ENCODE data around the gene LDB3.

LDB3 gene

DNA sequence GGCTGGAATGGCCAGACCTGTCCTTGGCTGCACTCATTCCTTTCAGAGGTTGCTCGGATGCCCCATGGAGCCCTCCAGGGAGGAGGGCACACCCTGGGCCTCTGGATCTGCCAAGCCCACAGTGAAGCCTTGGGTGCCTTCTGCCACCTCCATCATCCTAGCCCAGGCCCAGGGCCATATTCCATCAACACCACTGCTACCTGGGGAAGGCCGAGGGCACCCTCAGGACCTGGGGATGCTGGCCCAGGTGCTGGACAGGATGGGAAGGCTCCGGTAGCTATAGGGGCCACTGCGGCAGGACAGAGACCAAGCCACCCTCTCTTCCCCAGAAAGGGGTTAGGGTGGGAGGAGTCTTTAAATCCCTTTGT lies 13.2 kb upstream of the LDB3 start:
- no peak for DNase-seq (ENCODE audit: low read depth)
- H3K4me3 ChIP-seq (ENCODE audit: low read length): no peak overlapping the region
- TF ChIP-seq, protein P1, sequence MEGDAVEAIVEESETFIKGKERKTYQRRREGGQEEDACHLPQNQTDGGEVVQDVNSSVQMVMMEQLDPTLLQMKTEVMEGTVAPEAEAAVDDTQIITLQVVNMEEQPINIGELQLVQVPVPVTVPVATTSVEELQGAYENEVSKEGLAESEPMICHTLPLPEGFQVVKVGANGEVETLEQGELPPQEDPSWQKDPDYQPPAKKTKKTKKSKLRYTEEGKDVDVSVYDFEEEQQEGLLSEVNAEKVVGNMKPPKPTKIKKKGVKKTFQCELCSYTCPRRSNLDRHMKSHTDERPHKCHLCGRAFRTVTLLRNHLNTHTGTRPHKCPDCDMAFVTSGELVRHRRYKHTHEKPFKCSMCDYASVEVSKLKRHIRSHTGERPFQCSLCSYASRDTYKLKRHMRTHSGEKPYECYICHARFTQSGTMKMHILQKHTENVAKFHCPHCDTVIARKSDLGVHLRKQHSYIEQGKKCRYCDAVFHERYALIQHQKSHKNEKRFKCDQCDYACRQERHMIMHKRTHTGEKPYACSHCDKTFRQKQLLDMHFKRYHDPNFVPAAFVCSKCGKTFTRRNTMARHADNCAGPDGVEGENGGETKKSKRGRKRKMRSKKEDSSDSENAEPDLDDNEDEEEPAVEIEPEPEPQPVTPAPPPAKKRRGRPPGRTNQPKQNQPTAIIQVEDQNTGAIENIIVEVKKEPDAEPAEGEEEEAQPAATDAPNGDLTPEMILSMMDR (IDR thresholded peaks at IDR 0.05; ENCODE audit: insufficient read depth, low read depth, low read length, missing control alignments): no peak

DNA sequence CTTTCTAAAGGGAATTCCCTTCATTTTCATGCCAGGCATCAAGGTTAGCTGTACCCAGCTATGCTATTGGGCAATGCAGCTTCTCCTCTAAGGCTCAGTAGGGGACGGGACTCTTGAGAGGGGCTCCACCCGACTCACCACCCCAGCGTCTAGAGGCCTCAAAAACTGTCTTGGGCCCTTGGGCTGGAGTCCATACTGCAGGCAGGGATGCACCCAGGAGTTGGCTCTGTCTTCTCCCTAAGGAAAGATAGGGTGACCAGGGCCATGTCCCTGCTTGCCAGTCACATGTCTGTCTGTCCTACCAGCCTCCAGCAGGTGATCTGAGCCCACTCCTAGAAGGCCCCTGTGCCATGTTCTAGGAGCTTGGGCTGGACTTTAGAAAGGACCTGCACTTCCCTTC lies 12.7 kb upstream of the LDB3 start:
- TF ChIP-seq, protein P1 (IDR thresholded peaks at IDR 0.05; ENCODE audit: insufficient read depth, low read depth, low read length, missing control alignments): no peak
- no peak overlapping the region for H3K4me3 ChIP-seq (ENCODE audit: low read length)
- no peak for DNase-seq (ENCODE audit: low read depth)

DNA sequence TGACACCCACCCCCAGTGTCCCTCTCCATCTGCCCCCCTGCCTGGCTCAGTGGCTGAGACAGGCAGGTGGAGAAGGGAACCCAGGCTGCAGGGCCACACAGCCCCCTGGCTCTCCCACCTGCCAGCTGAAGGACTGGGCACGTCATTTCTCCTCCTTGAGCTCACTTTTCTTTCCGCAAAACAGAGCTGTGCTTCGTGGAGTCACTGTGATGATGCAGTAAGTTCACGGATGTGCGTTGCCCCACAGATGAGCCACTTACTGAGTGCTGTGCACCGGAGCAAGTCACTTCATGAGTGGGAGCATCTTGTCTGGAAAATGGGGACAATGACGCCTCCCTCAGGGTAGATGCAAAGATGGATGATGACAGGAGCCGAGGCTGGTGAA lies 11.3 kb upstream of the LDB3 start:
- no peak for DNase-seq (ENCODE audit: low read depth)
- H3K4me3 ChIP-seq (ENCODE audit: low read length): no peak overlapping the region
- TF ChIP-seq, protein P1 (IDR thresholded peaks at IDR 0.05; ENCODE audit: insufficient read depth, low read depth, low read length, missing control alignments): no peak

DNA sequence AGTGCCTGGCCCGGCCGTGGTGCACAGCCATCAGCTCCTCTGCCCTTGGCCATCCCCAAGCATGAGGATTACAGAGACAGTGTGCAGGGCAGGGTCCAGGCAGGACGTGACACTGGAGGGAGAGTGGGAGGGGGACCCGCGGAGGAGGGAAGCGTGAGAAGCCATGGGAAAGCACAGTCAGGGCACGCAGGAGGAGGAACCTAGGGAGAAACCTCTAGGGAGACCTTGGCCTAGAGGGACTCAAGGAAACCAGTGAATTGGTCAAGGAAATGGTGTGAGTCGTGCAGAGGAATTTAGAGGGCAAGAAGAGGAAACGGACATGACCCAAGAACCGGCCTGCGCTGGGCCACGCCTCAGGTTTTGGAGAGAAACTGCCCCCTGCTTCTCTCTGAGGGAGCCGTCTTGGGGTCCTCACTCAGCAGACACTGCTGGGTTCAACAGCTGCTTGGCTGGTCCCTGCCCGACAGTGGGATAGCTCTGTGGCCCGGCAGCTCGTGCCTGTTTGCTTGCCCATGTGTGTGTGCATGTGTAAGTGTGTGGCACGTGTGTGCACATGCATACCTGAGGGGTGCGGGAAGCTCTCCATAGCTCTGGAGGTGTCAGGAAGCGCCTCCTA lies 10.8 kb upstream of the LDB3 start:
- DNase-seq (ENCODE audit: low read depth): no peak
- TF ChIP-seq, protein P1 (IDR thresholded peaks at IDR 0.05; ENCODE audit: insufficient read depth, low read depth, low read length, missing control alignments): no peak
- H3K4me3 ChIP-seq (ENCODE audit: low read length): no peak overlapping the region

DNA sequence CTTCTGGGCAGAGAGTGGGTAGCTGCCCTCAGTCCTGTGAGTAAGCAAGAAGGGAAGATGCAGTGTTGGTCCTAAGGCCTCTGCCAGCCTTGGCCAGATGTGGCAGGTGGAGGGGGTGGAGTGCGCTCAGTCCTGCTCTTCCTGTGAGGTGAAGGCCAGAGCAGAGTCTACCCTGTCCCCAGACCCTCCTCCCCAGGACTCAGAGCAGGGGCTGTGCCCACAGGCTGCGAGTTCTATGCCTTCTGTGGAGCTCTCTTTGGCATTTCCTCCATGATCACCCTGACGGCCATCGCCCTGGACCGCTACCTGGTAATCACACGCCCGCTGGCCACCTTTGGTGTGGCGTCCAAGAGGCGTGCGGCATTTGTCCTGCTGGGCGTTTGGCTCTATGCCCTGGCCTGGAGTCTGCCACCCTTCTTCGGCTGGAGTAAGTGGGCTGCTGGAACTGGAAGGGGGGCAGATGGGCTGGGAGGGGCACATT lies 10.0 kb upstream of the LDB3 start:
- TF ChIP-seq, protein P1 (IDR thresholded peaks at IDR 0.05; ENCODE audit: insufficient read depth, low read depth, low read length, missing control alignments): no peak
- no peak overlapping the region for H3K4me3 ChIP-seq (ENCODE audit: low read length)
- DNase-seq (ENCODE audit: low read depth): no peak

DNA sequence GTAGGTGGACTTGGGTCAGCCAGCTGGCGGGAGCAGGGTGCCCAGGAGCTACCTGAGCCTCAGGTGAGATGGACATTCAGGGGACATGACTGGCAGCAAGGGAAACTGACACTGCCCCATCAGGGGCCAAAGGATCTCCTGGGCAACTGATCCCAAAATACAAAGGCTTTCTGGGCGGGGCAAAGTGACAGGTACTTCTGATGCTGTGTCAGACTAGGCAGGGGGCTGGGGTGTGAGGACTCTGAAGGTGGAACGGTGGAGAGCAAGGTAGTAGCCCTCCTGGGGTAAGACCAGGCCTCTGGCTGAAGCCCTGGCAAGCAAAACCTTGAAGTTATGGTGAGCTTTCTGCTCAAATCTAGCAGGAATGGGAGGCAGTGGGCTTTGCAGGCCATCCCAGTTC lies 9.6 kb upstream of the LDB3 start:
- TF ChIP-seq, protein P1 (IDR thresholded peaks at IDR 0.05; ENCODE audit: insufficient read depth, low read depth, low read length, missing control alignments): no peak
- no peak overlapping the region for H3K4me3 ChIP-seq (ENCODE audit: low read length)
- no peak for DNase-seq (ENCODE audit: low read depth)

DNA sequence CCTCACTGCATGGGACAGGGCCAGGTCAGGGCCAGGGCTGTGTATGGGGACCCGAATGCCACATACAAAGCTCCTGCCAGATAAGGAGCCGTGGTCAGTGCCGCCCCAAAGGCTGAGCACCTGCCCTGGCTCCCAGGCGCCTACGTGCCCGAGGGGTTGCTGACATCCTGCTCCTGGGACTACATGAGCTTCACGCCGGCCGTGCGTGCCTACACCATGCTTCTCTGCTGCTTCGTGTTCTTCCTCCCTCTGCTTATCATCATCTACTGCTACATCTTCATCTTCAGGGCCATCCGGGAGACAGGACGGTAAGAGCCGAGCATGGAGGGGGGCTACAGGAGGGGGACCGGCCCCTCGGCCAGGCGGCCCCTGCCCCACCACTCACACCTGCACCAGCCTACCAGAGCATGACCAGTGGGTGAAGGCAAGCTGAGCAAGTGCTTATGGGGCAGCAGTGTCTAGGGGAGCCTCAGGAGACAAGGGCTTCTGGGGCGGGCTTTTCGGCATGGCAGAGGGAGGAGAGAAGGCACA lies 9.1 kb upstream of the LDB3 start:
- no peak for DNase-seq (ENCODE audit: low read depth)
- no peak overlapping the region for H3K4me3 ChIP-seq (ENCODE audit: low read length)
- TF ChIP-seq, protein P1 (IDR thresholded peaks at IDR 0.05; ENCODE audit: insufficient read depth, low read depth, low read length, missing control alignments): no peak
